HepG2 (cell line): ENCODE measurements around the gene ATP13A1. TPM values are rescaled to one million over a fixed set of nuclear protein-coding genes. Genes with fewer than 3 reads are reported as not detected.

ENCODE experiments used
- ATAC-seq: fragments of 200-7000 bp; cut with Tn5 transposase; 3 replicates; pipeline ENCODE4 v1.9.1; 2020; ENCODE audit warnings: mild to moderate bottlenecking, moderate library complexity
- BruUV-seq: library from RNA; stranded (reverse); fragments of 400-500 nt; replicated peaks from 2 replicates; lab custom pipeline; 2021; lab: Mats Ljungman, UMichigan
- CTCF ChIA-PET: fragments of 300-600 bp; formaldehyde crosslinking; extraction: SDS; loops from one replicate; lab custom pipeline; 2021; ENCODE audit warnings: low total read pairs, inconsistent platforms, low intra/inter-chr PET ratio; lab: Yijun Ruan, JAX
- POLR2A ChIA-PET: fragments of 350-600 bp; sonication (Branson Sonifier 250); formaldehyde crosslinking; loops from one replicate; lab custom pipeline; 2020; ENCODE audit warnings: antibody characterized with exemption, inconsistent platforms; lab: Yijun Ruan, JAX
- DNase-seq: peaks from one replicate; pipeline ENCODE4 v3.0.0-alpha.2; 2015; ENCODE audit warnings: low spot score
- FAIRE-seq: peaks from 3 replicates; lab custom pipeline; 2011; peaks lifted over from hg19 to GRCh38; lab: Jason Lieb, UNC
- H2AFZ ChIP-seq: one replicate; pipeline ENCODE4 v1.6.1; 2011; ENCODE audit warnings: low read length, inconsistent platforms
- H3K27ac ChIP-seq: fragments of 300-600 bp; 3 replicates; pipeline ENCODE4 v1.8.0; 2011; ENCODE audit warnings: mixed run types, mild to moderate bottlenecking, mixed read lengths, low read length, inconsistent platforms; ENCODE audit not compliant: insufficient read depth; ENCODE audit errors: extremely low read length
- H3K27me3 ChIP-seq, 2 experiments: fragments of 200-600 bp in 1 of 2; 2 replicates in 1 of 2; 3 replicates in 1 of 2; pipeline versions ENCODE4 v1.6.0 to v1.8.0; 2011; ENCODE audit warnings: low read length in 2 of 2, mild to moderate bottlenecking in 2 of 2, moderate library complexity in 2 of 2, inconsistent platforms in 1 of 2; ENCODE audit not compliant: insufficient read depth in 2 of 2, control insufficient read depth in 1 of 2
- H3K36me3 ChIP-seq, 2 experiments: fragments of 200-600 bp in 1 of 2; replicated peaks in 1 of 2; 2 replicates in 1 of 2; 3 replicates in 1 of 2; pipeline versions ENCODE4 v1.5.1 to v1.8.0; 2011; ENCODE audit warnings: low read length in 2 of 2, inconsistent platforms in 1 of 2; ENCODE audit not compliant: insufficient read depth in 2 of 2, control insufficient read depth in 1 of 2
- H3K4me1 ChIP-seq: 2 replicates; pipeline ENCODE4 v1.5.1; 2012; ENCODE audit warnings: low read length, inconsistent platforms; ENCODE audit not compliant: insufficient read depth
- H3K4me2 ChIP-seq: 2 replicates; pipeline ENCODE4 v1.6.0; 2011; ENCODE audit warnings: low read depth, low read length, inconsistent platforms
- H3K4me3 ChIP-seq, 3 experiments: fragments of 200-600 bp in 1 of 3; sonication (generic), shearing (Covaris generic) in 1 of 3; replicated peaks in 1 of 3; 2 replicates each; pipeline ENCODE4 v1.5.1; 2011 to 2016; ENCODE audit warnings: low read length in 3 of 3, inconsistent platforms in 2 of 3, low read depth in 2 of 3, mild to moderate bottlenecking in 2 of 3, control low read depth in 1 of 3, mixed read lengths in 1 of 3; ENCODE audit not compliant: insufficient read depth in 1 of 3
- H3K79me2 ChIP-seq: one replicate; pipeline ENCODE4 v1.6.1; 2011; ENCODE audit warnings: low read length, inconsistent platforms; ENCODE audit not compliant: insufficient read depth
- H3K9ac ChIP-seq: 2 replicates; pipeline ENCODE4 v1.6.0; 2011; ENCODE audit warnings: mild to moderate bottlenecking, low read depth, low read length, inconsistent platforms; ENCODE audit not compliant: insufficient read depth
- H3K9me3 ChIP-seq: 2 replicates; pipeline ENCODE4 v1.5.1; 2012; ENCODE audit warnings: mild to moderate bottlenecking, low read length
- H4K20me1 ChIP-seq: 2 replicates; pipeline ENCODE4 v1.6.0; 2011; ENCODE audit warnings: inconsistent platforms, mild to moderate bottlenecking, low read length, moderate library complexity; ENCODE audit not compliant: insufficient read depth
- CCDC6 ChIP-seq: sonication (generic); formaldehyde crosslinking; IDR thresholded peaks from 2 replicates; pipeline ENCODE4 v1.8.1; 2022; ENCODE audit warnings: mild to moderate bottlenecking, missing genetic modification reagents, moderate library complexity
- CHD4 ChIP-seq: fragments of 200-600 bp; sonication (generic); IDR thresholded peaks from 2 replicates; pipeline ENCODE4 v1.7.0; 2017; ENCODE audit warnings: mild to moderate bottlenecking, low read length, borderline replicate concordance
- ESRRA ChIP-seq: sonication (generic); formaldehyde crosslinking; IDR thresholded peaks from 2 replicates; pipeline ENCODE4 v1.5.1; 2020; ENCODE audit warnings: mild to moderate bottlenecking, low read depth, missing genetic modification reagents
- PAXIP1 ChIP-seq: sonication (generic); formaldehyde crosslinking; conservative IDR thresholded peaks from 2 replicates; pipeline ENCODE4 v1.4.0; 2020; ENCODE audit warnings: mild to moderate bottlenecking, missing genetic modification reagents, moderate library complexity
- RELA ChIP-seq: sonication (generic); formaldehyde crosslinking; IDR thresholded peaks from 2 replicates; pipeline ENCODE4 v1.4.0; 2020; ENCODE audit warnings: missing genetic modification reagents
- SIN3B ChIP-seq: fragments of 150-350 bp; IDR thresholded peaks from 2 replicates; pipeline ENCODE4 v1.6.1; 2014; ENCODE audit warnings: low read length
- ZNF230 ChIP-seq: sonication (generic); formaldehyde crosslinking; IDR thresholded peaks from 2 replicates; pipeline ENCODE4 v1.4.0; 2020; ENCODE audit warnings: mild to moderate bottlenecking, missing genetic modification reagents
- ZNF333 ChIP-seq: sonication (generic); formaldehyde crosslinking; IDR thresholded peaks from 2 replicates; pipeline ENCODE4 v1.4.0; 2020; ENCODE audit warnings: mild to moderate bottlenecking, missing genetic modification reagents, borderline replicate concordance
- ZNF337 ChIP-seq: sonication (generic); formaldehyde crosslinking; IDR thresholded peaks from 2 replicates; pipeline ENCODE4 v1.5.1; 2020; ENCODE audit warnings: missing genetic modification reagents, low read depth, mild to moderate bottlenecking, borderline replicate concordance
- ZNF354B ChIP-seq: sonication (generic); formaldehyde crosslinking; IDR thresholded peaks from 2 replicates; pipeline ENCODE4 v1.8.0; 2022; ENCODE audit warnings: mild to moderate bottlenecking, missing genetic modification reagents
- ZNF816 ChIP-seq: sonication (generic); formaldehyde crosslinking; IDR thresholded peaks from 2 replicates; pipeline ENCODE4 v1.8.0; 2022; ENCODE audit warnings: missing genetic modification reagents, mild to moderate bottlenecking, borderline replicate concordance
- WGBS: methylation state at CpG from one replicate; pipeline ENCODE4 v1.1.6; 2017; ENCODE audit warnings: low lambda C conversion rate; 5-methylcytosine and 5-hydroxymethylcytosine counted together
- in situ Hi-C: cut with HindIII; loops from 2 replicates; pipeline ENCODE4 v1.10.0; 2017; ENCODE audit warnings: low pct_unique_long_range_greater_than_20kb; ENCODE audit not compliant: extremely low pct_ligation_motif_present
- intact Hi-C: fragments of 100-400 bp; cut with micrococcal nuclease; formaldehyde crosslinking; loops from one replicate; pipeline ENCODE4 v1.10.0; 2022; ENCODE audit not compliant: unreplicated experiment
- polyA plus RNA-seq, 8 experiments: library from polyadenylated mRNA; depleted of rRNA in 3 of 8; stranded (reverse) in 7 of 8; unstranded in 1 of 8; fragments of >200 nt; fragmentation: Illumina TruSeq in 4 of 8; extraction: Trizol in 4 of 8; gene quantifications; 2 replicates each; pipeline versions ENCODE4 v1.2.1 to v1.2.3, GENCODE V29; 2011 to 2016; ENCODE audit warnings: low read depth in 4 of 8, missing spikeins in 1 of 8, mixed read lengths in 1 of 8; ENCODE audit not compliant: insufficient read depth in 1 of 8
- total RNA-seq, 5 experiments: library from RNA; depleted of rRNA; stranded (reverse); fragments of >200 nt; fragmentation: Illumina TruSeq; extraction: Trizol; gene quantifications; 2 replicates each; pipeline ENCODE4 v1.2.3, GENCODE V29; 2016; ENCODE audit warnings: low read depth in 1 of 5
- TF ChIP-seq, protein P1 (sequence below): sonication (generic); formaldehyde crosslinking; IDR thresholded peaks from 2 replicates; pipeline ENCODE4 v1.5.1; 2020; ENCODE audit warnings: mild to moderate bottlenecking, missing genetic modification reagents, moderate library complexity
- TF ChIP-seq, protein P2 (sequence below): sonication (generic); formaldehyde crosslinking; IDR thresholded peaks from 2 replicates; pipeline ENCODE4 v1.4.0; 2020; ENCODE audit warnings: missing genetic modification reagents

ATP13A1 gene
- total and polyA plus RNA-seq, 2 of the 13 experiments (the other 11 are each of a cell fraction or from before 2014, with no cell fraction given) = 23.2 to 41.7 TPM

- DNase-seq (no peak), ATAC-seq (no peak), FAIRE-seq (no peak)
- intact Hi-C loops = no loop called here
- H3K4me1 ChIP-seq = peaks cover 14% of the 10 kb centered on the region
- BruUV-seq = no TSS peak
- in situ Hi-C loops = no loop called here
- no peak overlapping the region for H2AFZ ChIP-seq
- no peak overlapping the region for H3K27ac ChIP-seq
- H3K36me3 ChIP-seq = no peaks in the 10 kb centered on the region
- H3K79me2 ChIP-seq = no peaks in the 10 kb centered on the region
- no peak overlapping the region for H3K9ac ChIP-seq
- CTCF ChIA-PET = no interaction called here
- no peaks in the 10 kb centered on the region; a peak in 1 of 5 replicates for H3K27me3 ChIP-seq
- TF ChIP-seq ZNF337 (CRISPR knock-in tag) (no peak), CHD4 (no peak), SIN3B (no peak), ESRRA (CRISPR knock-in tag) (no peak), ZNF354B (no peak), PAXIP1 (CRISPR knock-in tag) (no peak), ZNF333 (CRISPR knock-in tag) (no peak), ZNF816 (no peak), ZNF230 (CRISPR knock-in tag) (no peak), CCDC6 (CRISPR knock-in tag) (no peak), RELA (no peak)
- TF ChIP-seq, protein P1, sequence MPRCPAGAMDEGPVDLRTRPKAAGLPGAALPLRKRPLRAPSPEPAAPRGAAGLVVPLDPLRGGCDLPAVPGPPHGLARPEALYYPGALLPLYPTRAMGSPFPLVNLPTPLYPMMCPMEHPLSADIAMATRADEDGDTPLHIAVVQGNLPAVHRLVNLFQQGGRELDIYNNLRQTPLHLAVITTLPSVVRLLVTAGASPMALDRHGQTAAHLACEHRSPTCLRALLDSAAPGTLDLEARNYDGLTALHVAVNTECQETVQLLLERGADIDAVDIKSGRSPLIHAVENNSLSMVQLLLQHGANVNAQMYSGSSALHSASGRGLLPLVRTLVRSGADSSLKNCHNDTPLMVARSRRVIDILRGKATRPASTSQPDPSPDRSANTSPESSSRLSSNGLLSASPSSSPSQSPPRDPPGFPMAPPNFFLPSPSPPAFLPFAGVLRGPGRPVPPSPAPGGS (CRISPR knock-in tag) = no peak
- TF ChIP-seq, protein P2, sequence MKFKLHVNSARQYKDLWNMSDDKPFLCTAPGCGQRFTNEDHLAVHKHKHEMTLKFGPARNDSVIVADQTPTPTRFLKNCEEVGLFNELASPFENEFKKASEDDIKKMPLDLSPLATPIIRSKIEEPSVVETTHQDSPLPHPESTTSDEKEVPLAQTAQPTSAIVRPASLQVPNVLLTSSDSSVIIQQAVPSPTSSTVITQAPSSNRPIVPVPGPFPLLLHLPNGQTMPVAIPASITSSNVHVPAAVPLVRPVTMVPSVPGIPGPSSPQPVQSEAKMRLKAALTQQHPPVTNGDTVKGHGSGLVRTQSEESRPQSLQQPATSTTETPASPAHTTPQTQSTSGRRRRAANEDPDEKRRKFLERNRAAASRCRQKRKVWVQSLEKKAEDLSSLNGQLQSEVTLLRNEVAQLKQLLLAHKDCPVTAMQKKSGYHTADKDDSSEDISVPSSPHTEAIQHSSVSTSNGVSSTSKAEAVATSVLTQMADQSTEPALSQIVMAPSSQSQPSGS (CRISPR knock-in tag) = no peak
- WGBS = 25% methylated on average over 5 of the region's 5 CpGs
- H3K4me3 ChIP-seq = no peak overlapping the region
- no peak overlapping the region for H3K4me2 ChIP-seq
- H4K20me1 ChIP-seq = no peaks in the 10 kb centered on the region
- H3K9me3 ChIP-seq = no peaks in the 10 kb centered on the region
- POLR2A ChIA-PET = no interaction called here
Observed at GRCh38 chr19:19623383-19623782, 40.1 kb downstream of the ATP13A1 start.
